ENCODE results near the gene LONRF2. TPM values are rescaled to one million over a fixed set of nuclear protein-coding genes. Genes with fewer than 3 reads are reported as not detected.

LONRF2 gene
- total RNA-seq, 1 experiment from 2014 or later = 3.5 TPM

- POLR2A ChIA-PET (ENCODE audit: low non-redundant PET) = no interaction called here
- CTCF ChIA-PET = no interaction called here
- no peak for DNase-seq (ENCODE audit: low spot score)
- no peaks in the 10 kb centered on the region for H3K36me3 ChIP-seq (ENCODE audit: insufficient read depth, low read length, poor library complexity, severe bottlenecking)
- H3K4me1 ChIP-seq (ENCODE audit: insufficient read depth, low read length, poor library complexity, severe bottlenecking) = peaks cover 8% of the 10 kb centered on the region
- no peaks in the 10 kb centered on the region for H3K27me3 ChIP-seq (replicated peaks; ENCODE audit: insufficient read depth, low read depth, low read length, poor library complexity)
- H3K9me3 ChIP-seq (ENCODE audit: low read depth, low read length, poor library complexity, severe bottlenecking) = no peaks in the 10 kb centered on the region
- H3K27ac ChIP-seq (ENCODE audit: low read depth, low read length, poor library complexity, severe bottlenecking) = no peak overlapping the region
- no peak for TF ChIP-seq CTCF (conservative IDR thresholded peaks at IDR 0.05; ENCODE audit: low read depth, low read length)
- no peak for TF ChIP-seq EZH2 (IDR thresholded peaks at IDR 0.05; ENCODE audit: borderline replicate concordance, low read depth, low read length, poor library complexity, severe bottlenecking)
- no TSS peak for BruUV-seq (replicated peaks)
- intact Hi-C loops (cut with micrococcal nuclease; ENCODE audit: unreplicated experiment) = no loop called here
- no peak overlapping the region for H3K4me3 ChIP-seq (ENCODE audit: low read depth, low read length, poor library complexity, severe bottlenecking)
These were observed 45.6 kb downstream of the LONRF2 start for GRCh38 chr2:100276716-100277115.

- no peaks in the 10 kb centered on the region for H3K27me3 ChIP-seq (replicated peaks; ENCODE audit: insufficient read depth, low read depth, low read length, poor library complexity)
- DNase-seq (ENCODE audit: low spot score) = no peak
- no peaks in the 10 kb centered on the region for H3K9me3 ChIP-seq (ENCODE audit: low read depth, low read length, poor library complexity, severe bottlenecking)
- no peak overlapping the region for H3K4me3 ChIP-seq (ENCODE audit: low read depth, low read length, poor library complexity, severe bottlenecking)
- BruUV-seq (replicated peaks) = no TSS peak
- CTCF ChIA-PET = no interaction called here
- H3K36me3 ChIP-seq (ENCODE audit: insufficient read depth, low read length, poor library complexity, severe bottlenecking) = no peaks in the 10 kb centered on the region
- TF ChIP-seq CTCF (conservative IDR thresholded peaks at IDR 0.05; ENCODE audit: low read depth, low read length) = no peak
- no peak for TF ChIP-seq EZH2 (IDR thresholded peaks at IDR 0.05; ENCODE audit: borderline replicate concordance, low read depth, low read length, poor library complexity, severe bottlenecking)
- intact Hi-C loops (cut with micrococcal nuclease; ENCODE audit: unreplicated experiment) = no loop called here
- no peak overlapping the region for H3K27ac ChIP-seq (ENCODE audit: low read depth, low read length, poor library complexity, severe bottlenecking)
- no peaks in the 10 kb centered on the region for H3K4me1 ChIP-seq (ENCODE audit: insufficient read depth, low read length, poor library complexity, severe bottlenecking)
- POLR2A ChIA-PET (ENCODE audit: low non-redundant PET) = no interaction called here
These were observed 47.1 kb downstream of the LONRF2 start for GRCh38 chr2:100275200-100275589.

GRCh38 chr2:100274566-100275199 lies 47.6 kb downstream of the LONRF2 start:
- no TSS peak for BruUV-seq (replicated peaks)
- no peak for DNase-seq (ENCODE audit: low spot score)
- intact Hi-C loops (cut with micrococcal nuclease; ENCODE audit: unreplicated experiment) = no loop called here
- no peaks in the 10 kb centered on the region for H3K9me3 ChIP-seq (ENCODE audit: low read depth, low read length, poor library complexity, severe bottlenecking)
- H3K4me1 ChIP-seq (ENCODE audit: insufficient read depth, low read length, poor library complexity, severe bottlenecking) = no peaks in the 10 kb centered on the region
- CTCF ChIA-PET = no interaction called here
- POLR2A ChIA-PET (ENCODE audit: low non-redundant PET) = no interaction called here
- H3K27me3 ChIP-seq (replicated peaks; ENCODE audit: insufficient read depth, low read depth, low read length, poor library complexity) = no peaks in the 10 kb centered on the region
- H3K36me3 ChIP-seq (ENCODE audit: insufficient read depth, low read length, poor library complexity, severe bottlenecking) = no peaks in the 10 kb centered on the region
- no peak for TF ChIP-seq EZH2 (IDR thresholded peaks at IDR 0.05; ENCODE audit: borderline replicate concordance, low read depth, low read length, poor library complexity, severe bottlenecking)
- no peak for TF ChIP-seq CTCF (conservative IDR thresholded peaks at IDR 0.05; ENCODE audit: low read depth, low read length)
- H3K27ac ChIP-seq (ENCODE audit: low read depth, low read length, poor library complexity, severe bottlenecking) = no peak overlapping the region
- H3K4me3 ChIP-seq (ENCODE audit: low read depth, low read length, poor library complexity, severe bottlenecking) = no peak overlapping the region
